ENCODE data around the gene AGTR1.

GRCh38 chr3:148755570-148755969 is 57.9 kb downstream of the AGTR1 start:
- no peak for TF ChIP-seq ZNF367 (CRISPR knock-in tag; IDR thresholded peaks at IDR 0.05; ENCODE audit: borderline replicate concordance)
- TF ChIP-seq YY1 (IDR thresholded peaks at IDR 0.05; ENCODE audit: insufficient read depth, insufficient replicate concordance, low read depth, low read length): no peak
- TF ChIP-seq REST (IDR thresholded peaks at IDR 0.05; ENCODE audit: borderline replicate concordance in 1 of 2, low read depth in 1 of 2, low read length in 2 of 2): no peak
- no peak for TF ChIP-seq MYNN (CRISPR knock-in tag; IDR thresholded peaks at IDR 0.05; ENCODE audit: low read depth)
- TF ChIP-seq SMAD3 (CRISPR knock-in tag; IDR thresholded peaks at IDR 0.05): no peak
- TF ChIP-seq ADNP (CRISPR knock-in tag; IDR thresholded peaks at IDR 0.05): no peak
- no peak for TF ChIP-seq MTA1 (CRISPR knock-in tag; IDR thresholded peaks at IDR 0.05; ENCODE audit: borderline replicate concordance)
- TF ChIP-seq CTCF (CRISPR knock-in tag; IDR thresholded peaks at IDR 0.05): no peak
- TF ChIP-seq TEAD2 (CRISPR knock-in tag; IDR thresholded peaks at IDR 0.05): no peak
- no peak for TF ChIP-seq ZFYVE20 (CRISPR knock-in tag; IDR thresholded peaks at IDR 0.05; ENCODE audit: borderline replicate concordance, low read depth)
- no peak for TF ChIP-seq ATF3 (CRISPR knock-in tag; IDR thresholded peaks at IDR 0.05)
- TF ChIP-seq USF2 (IDR thresholded peaks at IDR 0.05; ENCODE audit: low read depth, low read length): no peak
- no peak for TF ChIP-seq USF2 (CRISPR knock-in tag; IDR thresholded peaks at IDR 0.05; ENCODE audit: borderline replicate concordance)
- no peak for TF ChIP-seq MXI1 (IDR thresholded peaks at IDR 0.05; ENCODE audit: borderline replicate concordance, low read depth, low read length)
- TF ChIP-seq ZNF12 (CRISPR knock-in tag; IDR thresholded peaks at IDR 0.05): no peak
